Measurements from ENCODE around the gene ODC1. TPM values are rescaled to one million over a fixed set of nuclear protein-coding genes. Genes with fewer than 3 reads are reported as not detected.

The ODC1 gene
- total RNA-seq, 4 donors from 2014 or later: 36.2 to 75.2 (median 43.2) TPM

DNA sequence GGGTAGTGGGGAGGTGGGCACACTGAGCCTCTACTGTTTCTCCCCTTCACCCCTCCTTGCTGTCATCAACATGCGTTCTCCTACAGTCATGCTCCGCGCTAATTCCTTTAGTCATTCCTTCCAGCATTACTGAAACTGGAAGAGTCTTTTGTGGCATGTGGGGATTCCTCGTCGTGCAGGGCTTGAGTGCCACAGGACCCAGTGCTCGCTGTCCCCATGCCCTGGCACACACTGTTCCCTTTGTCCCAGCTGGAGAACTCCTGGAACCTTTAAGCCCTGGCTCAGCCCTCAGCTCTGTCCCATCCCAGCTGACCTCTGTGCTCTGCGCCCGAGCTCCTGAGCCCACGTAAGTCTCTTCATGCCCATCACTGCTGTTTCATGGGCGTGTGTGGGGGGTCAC, 42.1 kb downstream of the ODC1 start:
- DNase-seq: no peak
- TF ChIP-seq EP300 (IDR thresholded peaks at IDR 0.05; ENCODE audit: low read depth): no peak
- TF ChIP-seq, protein P1, sequence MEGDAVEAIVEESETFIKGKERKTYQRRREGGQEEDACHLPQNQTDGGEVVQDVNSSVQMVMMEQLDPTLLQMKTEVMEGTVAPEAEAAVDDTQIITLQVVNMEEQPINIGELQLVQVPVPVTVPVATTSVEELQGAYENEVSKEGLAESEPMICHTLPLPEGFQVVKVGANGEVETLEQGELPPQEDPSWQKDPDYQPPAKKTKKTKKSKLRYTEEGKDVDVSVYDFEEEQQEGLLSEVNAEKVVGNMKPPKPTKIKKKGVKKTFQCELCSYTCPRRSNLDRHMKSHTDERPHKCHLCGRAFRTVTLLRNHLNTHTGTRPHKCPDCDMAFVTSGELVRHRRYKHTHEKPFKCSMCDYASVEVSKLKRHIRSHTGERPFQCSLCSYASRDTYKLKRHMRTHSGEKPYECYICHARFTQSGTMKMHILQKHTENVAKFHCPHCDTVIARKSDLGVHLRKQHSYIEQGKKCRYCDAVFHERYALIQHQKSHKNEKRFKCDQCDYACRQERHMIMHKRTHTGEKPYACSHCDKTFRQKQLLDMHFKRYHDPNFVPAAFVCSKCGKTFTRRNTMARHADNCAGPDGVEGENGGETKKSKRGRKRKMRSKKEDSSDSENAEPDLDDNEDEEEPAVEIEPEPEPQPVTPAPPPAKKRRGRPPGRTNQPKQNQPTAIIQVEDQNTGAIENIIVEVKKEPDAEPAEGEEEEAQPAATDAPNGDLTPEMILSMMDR (IDR thresholded peaks at IDR 0.05): no peak
- no peak for TF ChIP-seq POLR2A (IDR thresholded peaks at IDR 0.05)
- no peak for TF ChIP-seq POLR2AphosphoS5 (IDR thresholded peaks at IDR 0.05)
- intact Hi-C loops (cut with DNase I; ENCODE audit: low total_unique reads): loop anchor here (5.0 kb wide), 1 partner anchor 104 kb away; the partner anchor contains the start of gene HPCAL1
- in situ Hi-C loops (cut with MboI; ENCODE audit: low pct_ligation_motif_present in 1 of 4, low pct_unique_long_range_greater_than_20kb in 1 of 4, low sequenced_read_pairs in 3 of 4): loop anchor here in 2 of 4 donors (25.0 kb wide), 2 partner anchors 119 to 269 kb away; no protein-coding TSS in a partner anchor
- 85 to 90% methylated on average over 4 to 10 of the region's 10 CpGs for WGBS, 2 donors (ENCODE audit: low coverage in 1 of 2)
- H3K4me1 ChIP-seq: peaks cover 27 to 72% (median 40%) of the 10 kb centered on the region in 4 donors
- peak overlapping the region; percentile 80 to 87 (median 86) for H3K27ac ChIP-seq
- H3K9me3 ChIP-seq: no peaks in the 10 kb centered on the region
- no peaks in the 10 kb centered on the region for H3K36me3 ChIP-seq
- H3K27me3 ChIP-seq: no peaks in the 10 kb centered on the region
- H3K4me3 ChIP-seq: no peak overlapping the region

DNA sequence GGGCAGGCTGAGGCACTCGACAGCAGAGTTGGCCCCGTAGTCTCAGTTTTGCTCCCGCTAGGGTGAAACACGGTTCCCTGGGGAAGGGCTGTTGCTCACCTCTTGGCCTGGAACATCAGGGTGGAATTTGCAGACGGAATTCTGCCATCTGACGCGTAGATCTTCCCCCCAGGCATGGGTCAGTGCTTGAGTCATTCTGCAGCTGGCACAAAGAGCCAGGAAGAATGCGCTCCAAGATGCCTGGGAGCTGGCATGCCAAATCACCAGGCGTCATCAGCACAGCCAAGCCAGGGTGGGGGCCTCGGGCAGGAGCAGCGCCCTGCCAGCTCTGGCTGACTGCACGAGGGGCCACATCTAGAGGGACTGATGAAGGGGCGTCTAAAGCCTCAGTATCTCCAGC, 42.7 kb downstream of the ODC1 start:
- in situ Hi-C loops (cut with MboI; ENCODE audit: low pct_ligation_motif_present in 1 of 4, low pct_unique_long_range_greater_than_20kb in 1 of 4, low sequenced_read_pairs in 3 of 4) (loop anchor here in 2 of 4 donors (25.0 kb wide), 2 partner anchors 118 to 268 kb away; no protein-coding TSS in a partner anchor), intact Hi-C loops (cut with DNase I; ENCODE audit: low total_unique reads) (loop anchor here (5.0 kb wide), 1 partner anchor 103 kb away; the partner anchor contains the start of gene HPCAL1)
- Histone ChIP-seq H3K27ac (peak overlapping the region; percentile 80 to 87 (median 86)), H3K4me3 (no peak overlapping the region), H3K4me1 (peaks cover 33 to 72% (median 43%) of the 10 kb centered on the region in 4 donors), H3K27me3 (no peaks in the 10 kb centered on the region), H3K36me3 (no peaks in the 10 kb centered on the region), H3K9me3 (no peaks in the 10 kb centered on the region)
- WGBS, 2 donors (ENCODE audit: low coverage in 1 of 2): 78% methylated on average over 3 of the region's 13 CpGs; no CpG with 5 or more reads in 1 of the 2 donors
- peak; percentile 49 for DNase-seq
- peak; percentile 27 to 59 (median 41) for TF ChIP-seq POLR2AphosphoS5 (IDR thresholded peaks at IDR 0.05)
- TF ChIP-seq, protein P1 (IDR thresholded peaks at IDR 0.05): no peak
- no peak for TF ChIP-seq POLR2A (IDR thresholded peaks at IDR 0.05)
- TF ChIP-seq EP300 (IDR thresholded peaks at IDR 0.05; ENCODE audit: low read depth): peak; percentile 78

DNA sequence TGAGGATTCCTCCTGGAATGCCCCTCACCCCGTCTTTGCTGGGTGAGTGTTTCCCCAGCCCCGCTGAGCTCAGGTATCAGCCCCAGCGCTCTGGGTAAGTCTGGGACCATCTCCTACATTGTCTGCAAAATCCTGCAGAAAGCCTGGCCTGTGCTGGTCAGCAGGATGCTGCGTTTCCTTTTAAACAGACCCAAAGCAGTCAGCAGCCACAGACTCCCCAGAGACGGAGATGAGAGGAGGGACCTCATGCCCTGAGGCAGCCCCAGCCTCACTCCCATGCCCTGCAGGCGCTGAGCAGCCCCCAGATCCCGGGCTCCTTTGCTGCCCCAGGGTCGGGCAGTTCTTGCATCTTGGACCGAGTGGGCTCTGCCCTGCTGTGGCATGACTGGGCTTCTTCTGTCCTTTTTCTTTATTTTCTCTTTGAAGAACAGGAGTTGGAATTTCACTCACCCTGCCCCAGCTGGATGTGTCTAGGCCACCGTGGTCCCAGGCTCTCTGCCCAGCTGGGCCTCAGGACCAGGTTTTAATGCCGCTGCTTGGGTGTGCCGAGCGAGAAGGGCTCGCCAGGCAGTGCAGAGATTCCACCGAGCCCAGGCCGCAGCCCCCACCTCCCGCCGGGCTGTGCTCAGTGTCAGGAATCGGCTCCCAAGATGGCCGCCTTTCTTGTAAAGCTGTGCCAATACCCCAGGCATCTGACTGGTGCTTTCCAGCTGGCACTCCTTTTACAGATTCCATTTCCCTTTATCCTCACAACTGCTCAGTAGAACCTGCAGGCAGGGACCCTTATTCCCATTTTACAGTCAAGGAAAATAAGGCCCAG, 43.6 kb downstream of the ODC1 start:
- in situ Hi-C loops (cut with MboI; ENCODE audit: low pct_ligation_motif_present in 1 of 4, low pct_unique_long_range_greater_than_20kb in 1 of 4, low sequenced_read_pairs in 3 of 4) (loop anchor here in 2 of 4 donors (25.0 kb wide), 2 partner anchors 117 to 267 kb away; no protein-coding TSS in a partner anchor), intact Hi-C loops (cut with DNase I; ENCODE audit: low total_unique reads) (loop anchor here (5.0 kb wide), 1 partner anchor 102 kb away; the partner anchor contains the start of gene HPCAL1)
- Histone ChIP-seq H3K36me3 (no peaks in the 10 kb centered on the region), H3K27me3 (no peaks in the 10 kb centered on the region), H3K4me3 (no peak overlapping the region), H3K4me1 (peaks cover 34 to 68% (median 43%) of the 10 kb centered on the region in 4 donors), H3K9me3 (no peaks in the 10 kb centered on the region), H3K27ac (peak overlapping the region; percentile 80 to 87 (median 86))
- WGBS, 2 donors (ENCODE audit: low coverage in 1 of 2): 76% methylated on average over 19 of the region's 20 CpGs; no CpG with 5 or more reads in 1 of the 2 donors
- no peak for DNase-seq
- TF ChIP-seq POLR2AphosphoS5 (IDR thresholded peaks at IDR 0.05) (peak in 2 of 3 donors; percentile 8 to 29), EP300 (IDR thresholded peaks at IDR 0.05; ENCODE audit: low read depth) (no peak), POLR2A (IDR thresholded peaks at IDR 0.05) (no peak)
- TF ChIP-seq, protein P1 (IDR thresholded peaks at IDR 0.05): no peak

DNA sequence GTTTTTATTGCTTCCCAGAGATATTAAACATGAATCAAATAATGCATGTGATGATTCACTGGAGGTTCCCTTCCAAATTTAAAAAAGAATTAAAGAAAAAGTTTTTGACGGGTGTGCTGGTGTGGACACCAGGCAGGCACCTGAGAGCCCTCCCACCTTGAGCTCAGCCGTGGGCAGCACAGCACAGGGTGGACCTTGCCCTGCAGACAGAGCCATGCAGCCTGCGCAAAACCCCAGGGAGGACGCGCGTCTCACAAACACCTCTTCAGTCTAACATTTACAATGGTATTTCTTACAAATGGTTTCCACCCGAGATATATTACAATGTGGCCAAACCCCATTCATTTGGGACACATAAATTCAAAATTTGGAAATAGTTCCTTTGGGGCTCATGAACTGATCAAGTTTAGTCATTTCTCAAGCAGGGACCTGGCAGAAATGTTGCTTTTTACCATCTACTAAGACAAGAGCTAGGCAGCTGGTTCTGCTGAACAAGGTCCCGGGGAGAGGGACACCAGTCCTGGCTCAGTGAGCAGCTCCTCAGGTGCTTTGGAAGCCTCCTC, 45.4 kb downstream of the ODC1 start:
- WGBS, 2 donors (ENCODE audit: low coverage in 1 of 2): 88 to 90% methylated on average over 2 to 8 of the region's 8 CpGs
- TF ChIP-seq POLR2AphosphoS5 (IDR thresholded peaks at IDR 0.05) (no peak), EP300 (IDR thresholded peaks at IDR 0.05; ENCODE audit: low read depth) (no peak), POLR2A (IDR thresholded peaks at IDR 0.05) (no peak)
- TF ChIP-seq, protein P1 (IDR thresholded peaks at IDR 0.05): no peak
- in situ Hi-C loops (cut with MboI; ENCODE audit: low pct_ligation_motif_present in 1 of 4, low pct_unique_long_range_greater_than_20kb in 1 of 4, low sequenced_read_pairs in 3 of 4): loop anchor here in 2 of 4 donors (25.0 kb wide), 2 partner anchors 115 to 265 kb away; no protein-coding TSS in a partner anchor

More for the DNA sequence above, 45.4 kb downstream of the ODC1 start:
- Histone ChIP-seq H3K9me3 (no peaks in the 10 kb centered on the region), H3K4me3 (no peak overlapping the region), H3K4me1 (peaks cover 23 to 61% (median 33%) of the 10 kb centered on the region in 4 donors), H3K36me3 (no peaks in the 10 kb centered on the region), H3K27ac (peak overlapping the region; percentile 8 to 80 (median 42)), H3K27me3 (no peaks in the 10 kb centered on the region)
- no peak for DNase-seq
- intact Hi-C loops (cut with DNase I; ENCODE audit: low total_unique reads): no loop called here
